ENCODE measurements around the gene ITPR1. TPM values are rescaled to one million over a fixed set of nuclear protein-coding genes. Genes with fewer than 3 reads are reported as not detected.

The ITPR1 gene
- total RNA-seq, 4 donors from 2014 or later: 9.5 to 24.1 (median 17.5) TPM

DNA sequence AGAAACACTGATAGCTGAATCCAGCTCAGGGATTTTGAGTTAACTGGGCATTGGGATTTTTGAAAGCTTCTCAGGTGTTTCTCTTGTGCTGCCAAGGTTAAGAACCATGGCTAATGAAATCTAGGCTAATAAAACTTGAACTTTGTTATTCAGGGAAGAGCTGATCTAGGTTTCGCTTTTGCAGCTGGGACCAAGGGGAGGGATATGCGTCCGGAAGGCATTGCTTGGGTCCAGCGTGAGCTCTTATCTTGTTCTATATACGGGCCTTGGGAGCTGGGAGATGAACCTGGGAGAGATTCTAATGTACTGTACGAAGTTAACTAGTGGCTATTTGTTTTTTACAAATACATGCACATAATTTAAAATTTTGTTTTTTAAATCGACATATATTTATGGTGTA is 29.8 kb downstream of the ITPR1 start:
- no peak for TF ChIP-seq CTCF (IDR thresholded peaks at IDR 0.05)
- TF ChIP-seq POLR2A (IDR thresholded peaks at IDR 0.05): no peak
- intact Hi-C loops (cut with DNase I; ENCODE audit: low total_unique reads): no loop called here
- no peak overlapping the region for H3K4me3 ChIP-seq (ENCODE audit: low read depth, poor library complexity, severe bottlenecking)
- DNase-seq (ENCODE audit: low spot score in 2 of 2): no peak
- 95 to 96% methylated on average over 7 of the region's 7 CpGs for WGBS, 2 donors

DNA sequence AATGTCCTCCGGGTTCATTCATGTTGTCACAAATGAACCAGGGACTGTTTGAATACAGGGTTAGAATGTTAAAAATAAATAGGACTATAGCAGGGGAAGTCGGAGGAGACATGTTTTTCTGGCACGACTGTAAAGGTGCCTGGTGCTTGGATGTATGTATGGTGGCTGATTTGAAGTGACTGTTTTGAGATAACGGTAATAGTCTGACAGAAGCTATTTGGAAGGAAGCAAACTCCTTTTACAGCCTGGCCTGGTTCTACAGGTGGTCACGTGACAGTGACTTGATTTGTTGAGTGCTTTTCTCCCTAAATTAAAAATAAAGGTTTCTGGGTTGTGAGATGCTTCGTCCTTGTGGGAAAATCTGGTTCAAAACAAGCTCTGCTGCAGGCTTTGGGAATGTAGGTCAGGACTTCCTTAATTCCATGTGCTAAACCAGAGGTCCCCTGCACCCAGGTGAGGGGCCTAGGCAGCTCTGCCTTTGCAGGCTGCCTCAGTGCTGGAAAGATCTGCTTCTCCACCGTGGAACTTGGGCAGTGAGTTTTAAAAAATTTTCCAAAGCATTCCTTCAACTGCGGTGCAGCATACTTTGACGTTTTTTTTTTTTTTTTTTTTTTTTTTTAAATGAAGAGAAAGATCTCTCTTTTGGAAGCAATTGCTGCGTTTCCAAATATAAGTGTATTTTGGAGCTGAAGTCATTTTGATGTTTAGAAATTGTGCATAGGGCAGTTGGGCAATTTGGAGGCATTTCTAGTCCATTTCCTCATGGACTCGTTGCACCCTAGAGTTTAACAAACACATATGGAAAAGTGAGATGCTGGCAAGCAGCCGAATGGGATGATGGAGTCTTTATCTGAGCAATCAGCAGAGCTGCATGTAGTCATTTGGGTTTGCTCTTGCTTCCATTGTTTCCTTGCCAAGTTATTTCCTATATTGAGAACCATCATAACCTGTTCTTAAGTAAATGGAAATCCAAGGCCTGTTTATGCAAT is 30.9 kb downstream of the ITPR1 start:
- DNase-seq (ENCODE audit: low spot score in 2 of 2): no peak
- WGBS, 2 donors: 42 to 46% methylated on average over 12 of the region's 12 CpGs
- intact Hi-C loops (cut with DNase I; ENCODE audit: low total_unique reads): no loop called here
- no peak overlapping the region for H3K4me3 ChIP-seq (ENCODE audit: low read depth, poor library complexity, severe bottlenecking)
- TF ChIP-seq CTCF (IDR thresholded peaks at IDR 0.05) (no peak), POLR2A (IDR thresholded peaks at IDR 0.05) (no peak)

DNA sequence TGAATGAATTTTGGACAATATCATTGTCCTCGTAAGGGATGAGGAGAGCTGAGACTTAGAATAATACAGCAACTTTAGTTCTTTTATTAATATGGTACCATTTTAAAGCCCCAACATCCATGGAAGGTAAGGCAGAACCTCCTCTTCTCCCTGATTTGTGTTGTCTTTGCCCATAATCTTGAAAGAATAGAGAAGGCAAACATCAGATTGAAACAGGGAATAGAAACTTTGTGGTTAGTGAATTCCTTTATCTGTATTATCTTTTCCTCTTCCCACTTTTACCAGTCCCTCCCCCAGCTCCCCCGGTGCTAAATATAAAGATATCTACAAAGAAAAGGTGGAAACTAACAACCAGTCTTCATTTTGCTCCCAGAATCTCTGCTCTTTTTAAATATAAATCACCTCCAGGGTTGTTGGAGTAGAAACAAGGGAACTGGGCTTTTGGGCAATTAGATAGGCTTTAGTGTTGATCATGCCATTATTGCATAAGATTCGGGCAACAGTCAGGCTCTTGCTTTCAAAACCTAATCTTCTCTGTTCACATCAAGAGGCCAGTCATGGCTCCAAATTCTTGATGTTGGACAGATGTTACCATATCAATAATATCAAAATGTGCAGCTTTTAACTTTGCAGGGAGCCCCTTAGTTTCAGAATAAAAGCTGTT is 32.5 kb downstream of the ITPR1 start:
- H3K4me3 ChIP-seq (ENCODE audit: low read depth, poor library complexity, severe bottlenecking): no peak overlapping the region
- 70 to 71% methylated on average over 3 of the region's 3 CpGs for WGBS, 2 donors
- DNase-seq (ENCODE audit: low spot score in 2 of 2): no peak
- no peak for TF ChIP-seq POLR2A (IDR thresholded peaks at IDR 0.05)
- intact Hi-C loops (cut with DNase I; ENCODE audit: low total_unique reads): no loop called here

DNA sequence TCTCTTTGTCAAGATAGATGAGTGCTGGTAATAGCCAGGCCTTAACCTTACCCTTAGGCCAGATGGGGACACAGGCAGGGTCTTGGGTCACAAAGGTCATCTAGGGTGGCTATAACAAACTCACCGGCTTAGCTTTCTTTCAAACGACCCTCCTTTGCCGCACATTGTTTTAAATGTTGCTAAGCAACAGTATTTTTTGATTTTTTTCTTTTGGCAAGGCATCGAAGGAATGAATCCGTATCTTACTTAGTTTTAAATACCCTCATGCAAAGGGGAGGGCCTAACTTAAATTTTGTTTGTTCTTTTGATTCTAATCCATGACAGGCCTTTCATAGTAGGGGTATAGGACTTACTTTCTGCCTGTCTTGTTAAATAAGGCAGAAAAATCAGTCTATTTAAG is 35.2 kb downstream of the ITPR1 start:
- DNase-seq (ENCODE audit: low spot score in 2 of 2): no peak
- WGBS, 2 donors: 50 to 64% methylated on average over 5 of the region's 5 CpGs
- intact Hi-C loops (cut with DNase I; ENCODE audit: low total_unique reads): no loop called here

DNA sequence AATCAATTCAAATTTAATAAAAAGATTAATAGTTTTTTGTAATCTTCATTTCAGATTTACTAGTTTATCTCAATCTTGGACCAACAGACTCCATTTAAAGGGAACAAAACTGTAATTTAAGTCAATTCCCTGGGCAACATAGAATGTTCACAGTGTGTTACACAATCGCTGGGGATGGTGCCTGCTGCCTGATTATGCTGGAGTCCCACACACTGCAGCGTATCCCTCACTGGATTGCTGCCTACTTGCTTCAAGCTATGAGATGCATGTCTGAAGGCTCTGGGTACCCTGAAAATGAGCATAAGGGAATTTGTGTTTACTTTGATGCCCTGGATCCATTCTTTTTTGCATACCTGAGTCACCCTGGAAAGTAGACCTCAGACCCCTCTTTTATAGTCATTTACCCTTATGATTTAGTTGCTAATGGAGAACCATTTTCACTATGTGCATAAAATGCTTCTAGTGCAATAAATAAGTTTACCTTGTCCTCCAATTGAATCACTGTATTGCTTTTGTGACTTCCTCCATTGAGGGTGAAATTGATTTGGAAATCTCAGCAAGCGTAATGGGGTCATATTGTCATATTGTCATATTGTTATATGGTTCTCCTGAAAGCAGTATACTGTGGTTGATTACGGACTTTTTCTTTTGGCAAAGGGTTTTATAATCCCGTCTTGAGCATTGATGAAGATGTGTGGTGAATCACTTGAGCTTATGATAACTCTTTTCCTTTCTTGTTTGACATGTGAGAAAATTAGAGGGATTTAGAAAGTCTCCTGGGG is 35.9 kb downstream of the ITPR1 start:
- intact Hi-C loops (cut with DNase I; ENCODE audit: low total_unique reads): no loop called here
- H3K4me3 ChIP-seq (ENCODE audit: low read depth, poor library complexity, severe bottlenecking): no peak overlapping the region
- DNase-seq (ENCODE audit: low spot score in 2 of 2): no peak
- WGBS, 2 donors: 81 to 82% methylated on average over 5 of the region's 5 CpGs
- no peak for TF ChIP-seq POLR2A (IDR thresholded peaks at IDR 0.05)

More for the DNA sequence above, 35.2 kb downstream of the ITPR1 start:
- no peak overlapping the region for H3K4me3 ChIP-seq (ENCODE audit: low read depth, poor library complexity, severe bottlenecking)
- TF ChIP-seq CTCF (IDR thresholded peaks at IDR 0.05): no peak

GRCh38 chr3:4529876-4530588 is 36.9 kb downstream of the ITPR1 start:
- WGBS, 2 donors: 90 to 93% methylated on average over 7 of the region's 7 CpGs
- no peak for DNase-seq (ENCODE audit: low spot score in 2 of 2)
- TF ChIP-seq POLR2A (IDR thresholded peaks at IDR 0.05): no peak
- no peak for TF ChIP-seq CTCF (IDR thresholded peaks at IDR 0.05)
- no peak overlapping the region for H3K4me3 ChIP-seq (ENCODE audit: low read depth, poor library complexity, severe bottlenecking)
- intact Hi-C loops (cut with DNase I; ENCODE audit: low total_unique reads): no loop called here
